HepG2 (cell line): Measurements from ENCODE around the gene MFN2. TPM values are rescaled to one million over a fixed set of nuclear protein-coding genes. Genes with fewer than 3 reads are reported as not detected.

Experiments used
- CEBPG ChIP-seq: IDR thresholded peaks from 2 replicates; pipeline ENCODE4 v1.6.1; 2016
- HOXD1 ChIP-seq: sonication (generic); formaldehyde crosslinking; IDR thresholded peaks from 2 replicates; pipeline ENCODE4 v1.5.0; 2020; ENCODE audit warnings: missing genetic modification reagents
- NFYB ChIP-seq: sonication (generic); formaldehyde crosslinking; IDR thresholded peaks from 2 replicates; pipeline ENCODE4 v1.4.0; 2020; ENCODE audit warnings: missing genetic modification reagents
- POLR2A ChIP-seq, 2 experiments: IDR thresholded peaks; 2 replicates each; pipeline ENCODE4 v1.6.1; 2011; ENCODE audit warnings: low read depth in 2 of 2, low read length in 2 of 2, mild to moderate bottlenecking in 1 of 2, moderate library complexity in 1 of 2; ENCODE audit not compliant: insufficient read depth in 1 of 2
- SOX13 ChIP-seq, 3 experiments: fragments of 450-650 bp in 1 of 3; sonication (generic) in 1 of 3; formaldehyde crosslinking in 1 of 3; IDR thresholded peaks in 2 of 3; conservative IDR thresholded peaks in 1 of 3; 2 replicates each; pipeline versions ENCODE4 v1.5.0 to v1.6.1; 2016 to 2020; ENCODE audit warnings: antibody characterized with exemption in 1 of 3, mild to moderate bottlenecking in 1 of 3, missing compliant biosample characterization in 1 of 3, missing genetic modification reagents in 1 of 3, moderate library complexity in 1 of 3
- TARDBP ChIP-seq: sonication (generic); formaldehyde crosslinking; IDR thresholded peaks from 2 replicates; pipeline ENCODE4 v1.8.0; 2022; ENCODE audit warnings: mild to moderate bottlenecking, missing genetic modification reagents
- TOPORS ChIP-seq: sonication (generic); formaldehyde crosslinking; IDR thresholded peaks from 2 replicates; pipeline ENCODE4 v1.8.0; 2023; ENCODE audit warnings: mild to moderate bottlenecking, missing genetic modification reagents
- TP53 ChIP-seq: sonication (generic); formaldehyde crosslinking; conservative IDR thresholded peaks from 2 replicates; pipeline ENCODE4 v1.4.0; 2020; ENCODE audit warnings: missing genetic modification reagents
- ZNF232 ChIP-seq: sonication (generic); formaldehyde crosslinking; IDR thresholded peaks from 2 replicates; pipeline ENCODE4 v1.4.0; 2020; ENCODE audit warnings: missing genetic modification reagents, borderline replicate concordance
- ZNF256 ChIP-seq: sonication (generic); formaldehyde crosslinking; conservative IDR thresholded peaks from 2 replicates; pipeline ENCODE4 v1.4.0; 2020; ENCODE audit warnings: missing genetic modification reagents
- ZNF292 ChIP-seq: sonication (generic); formaldehyde crosslinking; IDR thresholded peaks from 2 replicates; pipeline ENCODE4 v1.8.1; 2022; ENCODE audit warnings: mild to moderate bottlenecking, low read depth, missing genetic modification reagents, borderline replicate concordance
- ZNF329 ChIP-seq: sonication (generic); formaldehyde crosslinking; IDR thresholded peaks from 2 replicates; pipeline ENCODE4 v1.9.0; 2021; ENCODE audit warnings: low read depth, mild to moderate bottlenecking, missing genetic modification reagents
- ZNF34 ChIP-seq: sonication (generic); formaldehyde crosslinking; IDR thresholded peaks from 2 replicates; pipeline ENCODE4 v1.4.0; 2020; ENCODE audit warnings: mild to moderate bottlenecking, missing genetic modification reagents, borderline replicate concordance
- ZNF510 ChIP-seq: sonication (generic); formaldehyde crosslinking; IDR thresholded peaks from 2 replicates; pipeline ENCODE4 v1.4.0; 2020; ENCODE audit warnings: low read depth, mild to moderate bottlenecking, missing genetic modification reagents
- ZNF749 ChIP-seq: sonication (generic); formaldehyde crosslinking; IDR thresholded peaks from 2 replicates; pipeline ENCODE4 v1.8.0; 2022; ENCODE audit warnings: mild to moderate bottlenecking, missing genetic modification reagents, moderate library complexity, borderline replicate concordance
- polyA plus RNA-seq, 8 experiments: library from polyadenylated mRNA; depleted of rRNA in 3 of 8; stranded (reverse) in 7 of 8; unstranded in 1 of 8; fragments of >200 nt; fragmentation: Illumina TruSeq in 4 of 8; extraction: Trizol in 4 of 8; gene quantifications; 2 replicates each; pipeline versions ENCODE4 v1.2.1 to v1.2.3, GENCODE V29; 2011 to 2016; ENCODE audit warnings: low read depth in 4 of 8, missing spikeins in 1 of 8, mixed read lengths in 1 of 8; ENCODE audit not compliant: insufficient read depth in 1 of 8
- total RNA-seq, 5 experiments: library from RNA; depleted of rRNA; stranded (reverse); fragments of >200 nt; fragmentation: Illumina TruSeq; extraction: Trizol; gene quantifications; 2 replicates each; pipeline ENCODE4 v1.2.3, GENCODE V29; 2016; ENCODE audit warnings: low read depth in 1 of 5
- TF ChIP-seq, protein P1 (sequence below), 2 experiments: fragments of 450-650 bp in 1 of 2; sonication (generic) in 1 of 2; formaldehyde crosslinking in 1 of 2; IDR thresholded peaks; 2 replicates each; pipeline versions ENCODE4 v1.6.1 to v1.8.0; 2016 to 2022; ENCODE audit warnings: antibody characterized with exemption in 1 of 2, mild to moderate bottlenecking in 1 of 2, missing genetic modification reagents in 1 of 2
- TF ChIP-seq, protein P2 (sequence below): sonication (generic); formaldehyde crosslinking; IDR thresholded peaks from 2 replicates; pipeline ENCODE4 v1.4.0; 2020; ENCODE audit warnings: missing genetic modification reagents, borderline replicate concordance

Gene MFN2
- total and polyA plus RNA-seq, 2 of the 13 experiments (the other 11 are each of a cell fraction or from before 2014, with no cell fraction given) = 38.7 to 60.9 TPM

GRCh38 chr1:11979851-11980675, at the start of gene MFN2 (continued):
- TF ChIP-seq ZNF232 (CRISPR knock-in tag) = peak; percentile 34; the same call in 1 of the 2 replicates
- no peak for TF ChIP-seq ZNF292 (CRISPR knock-in tag)
- TF ChIP-seq ZNF256 (CRISPR knock-in tag) = no peak
- TF ChIP-seq, protein P1, sequence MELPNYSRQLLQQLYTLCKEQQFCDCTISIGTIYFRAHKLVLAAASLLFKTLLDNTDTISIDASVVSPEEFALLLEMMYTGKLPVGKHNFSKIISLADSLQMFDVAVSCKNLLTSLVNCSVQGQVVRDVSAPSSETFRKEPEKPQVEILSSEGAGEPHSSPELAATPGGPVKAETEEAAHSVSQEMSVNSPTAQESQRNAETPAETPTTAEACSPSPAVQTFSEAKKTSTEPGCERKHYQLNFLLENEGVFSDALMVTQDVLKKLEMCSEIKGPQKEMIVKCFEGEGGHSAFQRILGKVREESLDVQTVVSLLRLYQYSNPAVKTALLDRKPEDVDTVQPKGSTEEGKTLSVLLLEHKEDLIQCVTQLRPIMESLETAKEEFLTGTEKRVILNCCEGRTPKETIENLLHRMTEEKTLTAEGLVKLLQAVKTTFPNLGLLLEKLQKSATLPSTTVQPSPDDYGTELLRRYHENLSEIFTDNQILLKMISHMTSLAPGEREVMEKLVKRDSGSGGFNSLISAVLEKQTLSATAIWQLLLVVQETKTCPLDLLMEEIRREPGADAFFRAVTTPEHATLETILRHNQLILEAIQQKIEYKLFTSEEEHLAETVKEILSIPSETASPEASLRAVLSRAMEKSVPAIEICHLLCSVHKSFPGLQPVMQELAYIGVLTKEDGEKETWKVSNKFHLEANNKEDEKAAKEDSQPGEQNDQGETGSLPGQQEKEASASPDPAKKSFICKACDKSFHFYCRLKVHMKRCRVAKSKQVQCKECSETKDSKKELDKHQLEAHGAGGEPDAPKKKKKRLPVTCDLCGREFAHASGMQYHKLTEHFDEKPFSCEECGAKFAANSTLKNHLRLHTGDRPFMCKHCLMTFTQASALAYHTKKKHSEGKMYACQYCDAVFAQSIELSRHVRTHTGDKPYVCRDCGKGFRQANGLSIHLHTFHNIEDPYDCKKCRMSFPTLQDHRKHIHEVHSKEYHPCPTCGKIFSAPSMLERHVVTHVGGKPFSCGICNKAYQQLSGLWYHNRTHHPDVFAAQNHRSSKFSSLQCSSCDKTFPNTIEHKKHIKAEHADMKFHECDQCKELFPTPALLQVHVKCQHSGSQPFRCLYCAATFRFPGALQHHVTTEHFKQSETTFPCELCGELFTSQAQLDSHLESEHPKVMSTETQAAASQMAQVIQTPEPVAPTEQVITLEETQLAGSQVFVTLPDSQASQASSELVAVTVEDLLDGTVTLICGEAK (IDR thresholded peaks at IDR 0.05) = no peak
- TF ChIP-seq, protein P1 (CRISPR knock-in tag; IDR thresholded peaks at IDR 0.05) = peak; percentile 73
- TF ChIP-seq ZNF34 (CRISPR knock-in tag) = 0 out of 2 replicates have a peak, but pooled peaks have one; percentile 20
- TF ChIP-seq ZNF510 (CRISPR knock-in tag) = 0 out of 2 replicates have a peak, but pooled peaks have one; percentile 52
- TF ChIP-seq, protein P2, sequence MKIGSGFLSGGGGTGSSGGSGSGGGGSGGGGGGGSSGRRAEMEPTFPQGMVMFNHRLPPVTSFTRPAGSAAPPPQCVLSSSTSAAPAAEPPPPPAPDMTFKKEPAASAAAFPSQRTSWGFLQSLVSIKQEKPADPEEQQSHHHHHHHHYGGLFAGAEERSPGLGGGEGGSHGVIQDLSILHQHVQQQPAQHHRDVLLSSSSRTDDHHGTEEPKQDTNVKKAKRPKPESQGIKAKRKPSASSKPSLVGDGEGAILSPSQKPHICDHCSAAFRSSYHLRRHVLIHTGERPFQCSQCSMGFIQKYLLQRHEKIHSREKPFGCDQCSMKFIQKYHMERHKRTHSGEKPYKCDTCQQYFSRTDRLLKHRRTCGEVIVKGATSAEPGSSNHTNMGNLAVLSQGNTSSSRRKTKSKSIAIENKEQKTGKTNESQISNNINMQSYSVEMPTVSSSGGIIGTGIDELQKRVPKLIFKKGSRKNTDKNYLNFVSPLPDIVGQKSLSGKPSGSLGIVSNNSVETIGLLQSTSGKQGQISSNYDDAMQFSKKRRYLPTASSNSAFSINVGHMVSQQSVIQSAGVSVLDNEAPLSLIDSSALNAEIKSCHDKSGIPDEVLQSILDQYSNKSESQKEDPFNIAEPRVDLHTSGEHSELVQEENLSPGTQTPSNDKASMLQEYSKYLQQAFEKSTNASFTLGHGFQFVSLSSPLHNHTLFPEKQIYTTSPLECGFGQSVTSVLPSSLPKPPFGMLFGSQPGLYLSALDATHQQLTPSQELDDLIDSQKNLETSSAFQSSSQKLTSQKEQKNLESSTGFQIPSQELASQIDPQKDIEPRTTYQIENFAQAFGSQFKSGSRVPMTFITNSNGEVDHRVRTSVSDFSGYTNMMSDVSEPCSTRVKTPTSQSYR = peak; percentile 39; the same call in 1 of the 2 replicates
- TF ChIP-seq ZNF329 (CRISPR knock-in tag) = no peak
- no peak for TF ChIP-seq TP53 (CRISPR knock-in tag)
- TF ChIP-seq SOX13 (IDR thresholded peaks at IDR 0.05) = no peak
- no peak for TF ChIP-seq SOX13 (CRISPR knock-in tag; conservative IDR thresholded peaks at IDR 0.05 in 1 of 2, IDR thresholded peaks at IDR 0.05 in 1 of 2)
- no peak for TF ChIP-seq TOPORS (CRISPR knock-in tag)
- TF ChIP-seq TARDBP = peak; percentile 78
- TF ChIP-seq CEBPG (CRISPR knock-in tag) = peak; percentile 40
- peak; percentile 67 to 77 for TF ChIP-seq POLR2A (IDR thresholded peaks at IDR 0.05; ENCODE audit: insufficient read depth in 1 of 2, low read depth in 2 of 2, low read length in 2 of 2)
- TF ChIP-seq NFYB (CRISPR knock-in tag) = peak; percentile 76
- TF ChIP-seq HOXD1 (CRISPR knock-in tag) = peak; percentile 60
- peak; percentile 76; the same call in 1 of the 2 replicates for TF ChIP-seq ZNF749 (CRISPR knock-in tag)
